SJSA1 (cell line): ENCODE data around the gene TNFRSF9. TPM values are rescaled to one million over a fixed set of nuclear protein-coding genes. Genes with fewer than 3 reads are reported as not detected.
"Not testable (repeated sequence)": the region's sequence is repeated elsewhere in the genome, so short reads cannot be mapped to it uniquely, and the experiment has no call there.

Experiments used
- DNase-seq, 2 experiments: peaks; one replicate each; pipeline ENCODE4 v3.0.0-alpha.2; 2015 to 2020; ENCODE audit warnings: low spot score in 2 of 2, low read depth in 1 of 2
- H3K27ac ChIP-seq: fragments of 250-450 bp; sonication (Bioruptor Pico); 2 replicates; pipeline ENCODE4 v1.5.1; 2020; ENCODE audit warnings: mild to moderate bottlenecking, moderate library complexity
- H3K27me3 ChIP-seq: fragments of 250-450 bp; sonication (Bioruptor Pico); replicated peaks from 2 replicates; pipeline ENCODE4 v1.5.1; 2020; ENCODE audit warnings: mild to moderate bottlenecking, moderate library complexity
- H3K36me3 ChIP-seq: fragments of 250-450 bp; sonication (Bioruptor Pico); 2 replicates; pipeline ENCODE4 v1.5.1; 2020; ENCODE audit warnings: mild to moderate bottlenecking
- H3K4me1 ChIP-seq: fragments of 250-450 bp; sonication (Bioruptor Pico); replicated peaks from 2 replicates; pipeline ENCODE4 v1.6.1; 2021; ENCODE audit warnings: mild to moderate bottlenecking
- H3K4me3 ChIP-seq: fragments of 250-450 bp; sonication (Bioruptor Pico); 2 replicates; pipeline ENCODE4 v1.5.1; 2020; ENCODE audit warnings: mild to moderate bottlenecking
- H3K9me3 ChIP-seq: fragments of 250-450 bp; sonication (Bioruptor Pico); replicated peaks from 2 replicates; pipeline ENCODE4 v1.5.1; 2020; ENCODE audit warnings: mild to moderate bottlenecking
- total RNA-seq: library from RNA; depleted of rRNA; stranded (reverse); fragments of >200 nt; shearing (Covaris generic); gene quantifications from 2 replicates; pipeline ENCODE4 v1.2.3, GENCODE V29; 2014

The TNFRSF9 gene
- total RNA-seq, 1 experiment from 2014 or later = 5.6 TPM

- no peaks in the 10 kb centered on the region for H3K27me3 ChIP-seq
- H3K36me3 ChIP-seq = no peaks in the 10 kb centered on the region
- no peak overlapping the region for H3K4me3 ChIP-seq
- peaks cover 18% of the 10 kb centered on the region for H3K4me1 ChIP-seq
- peak overlapping the region; percentile 41 for H3K27ac ChIP-seq
- DNase-seq = no peak
- H3K9me3 ChIP-seq = no peaks in the 10 kb centered on the region
Measured at GRCh38 chr1:7921796-7922195, 18.8 kb downstream of the TNFRSF9 start.

- no peaks in the 10 kb centered on the region for H3K36me3 ChIP-seq
- H3K4me1 ChIP-seq = peaks cover 18% of the 10 kb centered on the region
- no peak overlapping the region for H3K4me3 ChIP-seq
- H3K27ac ChIP-seq = no peak overlapping the region
- H3K9me3 ChIP-seq = no peaks in the 10 kb centered on the region
- DNase-seq = no peak
- no peaks in the 10 kb centered on the region for H3K27me3 ChIP-seq
Measured at GRCh38 chr1:7919880-7920279, 20.8 kb downstream of the TNFRSF9 start.

- H3K27ac ChIP-seq, H3K4me3 ChIP-seq, H3K9me3 ChIP-seq, H3K36me3 ChIP-seq, H3K27me3 ChIP-seq, DNase-seq: not testable (repeated sequence)
- peaks cover 18% of the 10 kb centered on the region for H3K4me1 ChIP-seq
Measured at GRCh38 chr1:7917971-7918370, 22.7 kb downstream of the TNFRSF9 start.

- no peak overlapping the region for H3K4me3 ChIP-seq
- peaks cover 10% of the 10 kb centered on the region for H3K4me1 ChIP-seq
- H3K9me3 ChIP-seq = no peaks in the 10 kb centered on the region
- no peaks in the 10 kb centered on the region for H3K27me3 ChIP-seq
- no peaks in the 10 kb centered on the region for H3K36me3 ChIP-seq
- DNase-seq = no peak
- H3K27ac ChIP-seq = no peak overlapping the region
Measured at GRCh38 chr1:7916501-7916830, 24.2 kb downstream of the TNFRSF9 start.

GRCh38 chr1:7915826-7916500 is 24.7 kb downstream of the TNFRSF9 start:
- H3K27ac ChIP-seq = no peak overlapping the region
- DNase-seq = no peak
- no peaks in the 10 kb centered on the region for H3K27me3 ChIP-seq
- peaks cover 8% of the 10 kb centered on the region for H3K4me1 ChIP-seq
- H3K4me3 ChIP-seq = no peak overlapping the region
- no peaks in the 10 kb centered on the region for H3K9me3 ChIP-seq
- H3K36me3 ChIP-seq = no peaks in the 10 kb centered on the region

- no peak overlapping the region for H3K27ac ChIP-seq
- no peaks in the 10 kb centered on the region for H3K36me3 ChIP-seq
- no peaks in the 10 kb centered on the region for H3K27me3 ChIP-seq
- no peaks in the 10 kb centered on the region for H3K9me3 ChIP-seq
- H3K4me3 ChIP-seq = no peak overlapping the region
- no peaks in the 10 kb centered on the region for H3K4me1 ChIP-seq
- DNase-seq = no peak
Measured at GRCh38 chr1:7912743-7913557, 27.7 kb downstream of the TNFRSF9 start.

- DNase-seq = no peak
- Histone ChIP-seq H3K4me1 (no peaks in the 10 kb centered on the region), H3K27ac (no peak overlapping the region), H3K27me3 (no peaks in the 10 kb centered on the region), H3K9me3 (no peaks in the 10 kb centered on the region), H3K4me3 (no peak overlapping the region), H3K36me3 (no peaks in the 10 kb centered on the region)
Measured at GRCh38 chr1:7912145-7912544, 28.5 kb downstream of the TNFRSF9 start.

GRCh38 chr1:7905262-7905661 is 35.4 kb downstream of the TNFRSF9 start:
- no peak for DNase-seq
- no peaks in the 10 kb centered on the region for H3K9me3 ChIP-seq
- H3K4me3 ChIP-seq = no peak overlapping the region
- H3K4me1 ChIP-seq = no peaks in the 10 kb centered on the region; the same call in 1 of the 2 replicates
- no peaks in the 10 kb centered on the region for H3K27me3 ChIP-seq
- H3K27ac ChIP-seq = no peak overlapping the region
- no peaks in the 10 kb centered on the region for H3K36me3 ChIP-seq

GRCh38 chr1:7902478-7903085 is 38.1 kb downstream of the TNFRSF9 start:
- H3K4me1 ChIP-seq = peaks cover under 1% of the 10 kb centered on the region

GRCh38 chr1:7899741-7900140 is 40.9 kb downstream of the TNFRSF9 start:
- no peak overlapping the region for H3K4me3 ChIP-seq
- no peak for DNase-seq
- H3K27ac ChIP-seq = no peak overlapping the region
- no peaks in the 10 kb centered on the region for H3K27me3 ChIP-seq
- no peaks in the 10 kb centered on the region for H3K36me3 ChIP-seq
- H3K4me1 ChIP-seq = peaks cover 4% of the 10 kb centered on the region
- no peaks in the 10 kb centered on the region for H3K9me3 ChIP-seq

More at GRCh38 chr1:7902478-7903085, 38.1 kb downstream of the TNFRSF9 start:
- peak; percentile 78 for DNase-seq
- Histone ChIP-seq H3K27me3 (no peaks in the 10 kb centered on the region), H3K36me3 (no peaks in the 10 kb centered on the region), H3K27ac (no peak overlapping the region), H3K4me3 (no peak overlapping the region), H3K9me3 (no peaks in the 10 kb centered on the region)

- Histone ChIP-seq H3K36me3 (no peaks in the 10 kb centered on the region), H3K27ac (no peak overlapping the region), H3K4me1 (peaks cover 9% of the 10 kb centered on the region), H3K4me3 (no peak overlapping the region), H3K27me3 (no peaks in the 10 kb centered on the region), H3K9me3 (no peaks in the 10 kb centered on the region)
- DNase-seq = no peak
Measured at GRCh38 chr1:7898962-7899361, 41.7 kb downstream of the TNFRSF9 start.

GRCh38 chr1:7896994-7897393 is 43.6 kb downstream of the TNFRSF9 start:
- Histone ChIP-seq H3K27me3 (no peaks in the 10 kb centered on the region), H3K4me1 (peaks cover 13% of the 10 kb centered on the region), H3K9me3 (no peaks in the 10 kb centered on the region), H3K36me3 (no peaks in the 10 kb centered on the region), H3K27ac (no peak overlapping the region; the same call in 1 of the 2 replicates), H3K4me3 (no peak overlapping the region)
- peak in 1 of 2 experiments; percentile 36 for DNase-seq

GRCh38 chr1:7893529-7894180 is 47.0 kb downstream of the TNFRSF9 start:
- peak; percentile 44 to 65 for DNase-seq
- no peak overlapping the region for H3K4me3 ChIP-seq
- no peaks in the 10 kb centered on the region for H3K36me3 ChIP-seq
- no peaks in the 10 kb centered on the region for H3K9me3 ChIP-seq
- no peak overlapping the region for H3K27ac ChIP-seq
- H3K4me1 ChIP-seq = peaks cover 13% of the 10 kb centered on the region
- no peaks in the 10 kb centered on the region for H3K27me3 ChIP-seq

- no peak for DNase-seq
- Histone ChIP-seq H3K4me3 (no peak overlapping the region), H3K36me3 (no peaks in the 10 kb centered on the region), H3K9me3 (no peaks in the 10 kb centered on the region), H3K4me1 (peaks cover 8% of the 10 kb centered on the region; the same call in 1 of the 2 replicates), H3K27me3 (no peaks in the 10 kb centered on the region), H3K27ac (no peak overlapping the region)
Measured at GRCh38 chr1:7891804-7892203, 48.8 kb downstream of the TNFRSF9 start.
